K562 (cell line): ENCODE data around the gene SEMA6B. TPM values are rescaled to one million over a fixed set of nuclear protein-coding genes. Genes with fewer than 3 reads are reported as not detected.
A peak's percentile ranks its signal among the peaks of the same experiment; 100 is the strongest.

ENCODE experiments used
- BRF1 ChIP-seq: IDR thresholded peaks from 3 replicates; pipeline ENCODE4 v1.6.1; 2011; ENCODE audit warnings: borderline replicate concordance, mild to moderate bottlenecking; ENCODE audit not compliant: insufficient read length; ENCODE audit errors: extremely low read depth
- CBX8 ChIP-seq: fragments of 200-600 bp; sonication (generic); IDR thresholded peaks from 2 replicates; pipeline ENCODE4 v1.6.1; 2012; ENCODE audit warnings: borderline replicate concordance, mixed run types, low read depth, mild to moderate bottlenecking, moderate library complexity, mixed read lengths, low read length, control low read depth, inconsistent platforms; ENCODE audit not compliant: poor library complexity, severe bottlenecking; ENCODE audit errors: extremely low read depth
- CREB1 ChIP-seq, 2 experiments: sonication (generic) in 1 of 2; formaldehyde crosslinking in 1 of 2; IDR thresholded peaks; 2 replicates each; pipeline versions ENCODE4 v1.6.1 to v1.8.0; 2012 to 2022; ENCODE audit warnings: inconsistent platforms in 1 of 2, mild to moderate bottlenecking in 1 of 2, missing genetic modification reagents in 1 of 2, moderate library complexity in 1 of 2
- DNMT1 ChIP-seq: fragments of 450-650 bp; IDR thresholded peaks from 2 replicates; pipeline ENCODE4 v1.6.1; 2016; ENCODE audit warnings: antibody characterized with exemption, mild to moderate bottlenecking
- ESRRB ChIP-seq: fragments of 250-450 bp; sonication (Bioruptor Pico); IDR thresholded peaks from 2 replicates; pipeline ENCODE4 v1.5.0; 2020; ENCODE audit warnings: mild to moderate bottlenecking, moderate library complexity, borderline replicate concordance
- FOXA3 ChIP-seq, 2 experiments: fragments of 450-650 bp in 1 of 2; sonication (generic) in 1 of 2; formaldehyde crosslinking; IDR thresholded peaks in 1 of 2; conservative IDR thresholded peaks in 1 of 2; 2 replicates each; pipeline versions ENCODE4 v1.4.0 to v1.8.0; 2020 to 2022; ENCODE audit warnings: mild to moderate bottlenecking in 2 of 2, missing genetic modification reagents in 1 of 2
- FUS ChIP-seq: fragments of 200-400 bp; formaldehyde crosslinking; optimal IDR thresholded peaks from 2 replicates; pipeline ENCODE3; 2017; ENCODE audit warnings: low read depth, low read length
- HNRNPK ChIP-seq: fragments of 200-400 bp; formaldehyde crosslinking; IDR thresholded peaks from one replicate; pipeline ENCODE4 v1.6.1; 2018; ENCODE audit warnings: mild to moderate bottlenecking, low read depth, low read length; ENCODE audit not compliant: poor library complexity, severe bottlenecking
- L3MBTL2 ChIP-seq: fragments of 450-650 bp; IDR thresholded peaks from 2 replicates; pipeline ENCODE4 v1.6.1; 2016; ENCODE audit warnings: mild to moderate bottlenecking, moderate library complexity
- MAZ ChIP-seq, 2 experiments: fragments of 450-650 bp in 1 of 2; sonication (generic) in 1 of 2; formaldehyde crosslinking; IDR thresholded peaks in 1 of 2; conservative IDR thresholded peaks in 1 of 2; 2 replicates each; pipeline versions ENCODE4 v1.4.0 to v1.5.0; 2020; ENCODE audit warnings: mild to moderate bottlenecking in 1 of 2, missing genetic modification reagents in 1 of 2
- NFIC ChIP-seq: fragments of 450-650 bp; IDR thresholded peaks from 2 replicates; pipeline ENCODE4 v1.6.1; 2017; ENCODE audit warnings: mild to moderate bottlenecking, inconsistent platforms
- PML ChIP-seq: IDR thresholded peaks from 2 replicates; pipeline ENCODE4 v1.6.1; 2012; ENCODE audit warnings: low read length, inconsistent platforms
- RCOR1 ChIP-seq, 2 experiments: IDR thresholded peaks; 2 replicates each; pipeline ENCODE4 v1.6.1; 2012; ENCODE audit warnings: low read depth in 2 of 2, low read length in 2 of 2, borderline replicate concordance in 1 of 2, improper control_type of control experiment in 1 of 2
- RFX5 ChIP-seq: IDR thresholded peaks from 2 replicates; pipeline ENCODE4 v1.6.1; 2011; ENCODE audit warnings: low read depth, mild to moderate bottlenecking, improper control_type of control experiment, low read length
- SMAD4 ChIP-seq: fragments of 250-450 bp; sonication (Bioruptor Pico); conservative IDR thresholded peaks from 2 replicates; pipeline ENCODE4 v1.8.0; 2021; ENCODE audit warnings: inconsistent platforms, mild to moderate bottlenecking, moderate library complexity
- SMARCC2 ChIP-seq: fragments of 450-650 bp; IDR thresholded peaks from 2 replicates; pipeline ENCODE4 v1.6.1; 2017; ENCODE audit warnings: antibody characterized with exemption, moderate library complexity, mild to moderate bottlenecking, low read depth
- VEZF1 ChIP-seq: fragments of 200-800 bp; sonication (Bioruptor generic); IDR thresholded peaks from 2 replicates; pipeline ENCODE4 v1.6.1; 2017; ENCODE audit warnings: missing genetic modification characterization, missing compliant biosample characterization
- ZFP30 ChIP-seq: fragments of 250-450 bp; sonication (Bioruptor Pico); IDR thresholded peaks from 2 replicates; pipeline ENCODE4 v1.8.0; 2022; ENCODE audit warnings: moderate library complexity, mild to moderate bottlenecking, inconsistent platforms, borderline replicate concordance
- ZFX ChIP-seq: sonication (generic); formaldehyde crosslinking; IDR thresholded peaks from 2 replicates; pipeline ENCODE4 v1.8.0; 2022; ENCODE audit warnings: mild to moderate bottlenecking, missing genetic modification reagents, moderate library complexity
- ZNF121 ChIP-seq: sonication (generic); formaldehyde crosslinking; conservative IDR thresholded peaks from 2 replicates; pipeline ENCODE4 v1.8.0; 2022; ENCODE audit warnings: missing genetic modification reagents
- ZSCAN32 ChIP-seq: fragments of 450-650 bp; formaldehyde crosslinking; IDR thresholded peaks from 2 replicates; pipeline ENCODE4 v1.4.0; 2020; ENCODE audit warnings: mild to moderate bottlenecking, moderate library complexity
- polyA plus RNA-seq, 8 experiments: library from polyadenylated mRNA; depleted of rRNA in 4 of 8; stranded (reverse) in 5 of 8; unstranded in 3 of 8; fragments of >200 nt; fragmentation: Nextera tagmentation in 2 of 8; fragmentation: Illumina TruSeq in 1 of 8; extraction: Ambion mirVana in 2 of 8; extraction: Trizol in 1 of 8; gene quantifications; 2 replicates each; pipeline versions ENCODE4 v1.2.1 to v1.2.3, GENCODE V29; 2011 to 2014; ENCODE audit warnings: inconsistent platforms in 1 of 8, missing spikeins in 1 of 8
- total RNA-seq, 7 experiments: library from RNA; depleted of rRNA in 6 of 7; stranded (reverse); fragments of >200 nt in 6 of 7; fragmentation: Illumina TruSeq in 2 of 7; extraction: Trizol in 2 of 7; gene quantifications; 2 replicates each; pipeline versions ENCODE4 v1.2.1 to v1.2.3, GENCODE V29; 2011 to 2021; ENCODE audit warnings: low replicate concordance in 1 of 7
- TF ChIP-seq, protein P1 (sequence below): fragments of 150-350 bp; IDR thresholded peaks from 2 replicates; pipeline ENCODE4 v1.6.1; 2014; ENCODE audit warnings: low read depth, mild to moderate bottlenecking, low read length, borderline replicate concordance
- TF ChIP-seq, protein P2 (sequence below): fragments of 450-650 bp; formaldehyde crosslinking; IDR thresholded peaks from 2 replicates; pipeline ENCODE4 v1.4.0; 2022; ENCODE audit warnings: mild to moderate bottlenecking, moderate library complexity

The SEMA6B gene
- total and polyA plus RNA-seq, 9 of the 15 experiments (the other 6 are each of a cell fraction or from before 2014, with no cell fraction given) = 0.65 to 4.6 (median 2.5) TPM; not detected in 2

DNA sequence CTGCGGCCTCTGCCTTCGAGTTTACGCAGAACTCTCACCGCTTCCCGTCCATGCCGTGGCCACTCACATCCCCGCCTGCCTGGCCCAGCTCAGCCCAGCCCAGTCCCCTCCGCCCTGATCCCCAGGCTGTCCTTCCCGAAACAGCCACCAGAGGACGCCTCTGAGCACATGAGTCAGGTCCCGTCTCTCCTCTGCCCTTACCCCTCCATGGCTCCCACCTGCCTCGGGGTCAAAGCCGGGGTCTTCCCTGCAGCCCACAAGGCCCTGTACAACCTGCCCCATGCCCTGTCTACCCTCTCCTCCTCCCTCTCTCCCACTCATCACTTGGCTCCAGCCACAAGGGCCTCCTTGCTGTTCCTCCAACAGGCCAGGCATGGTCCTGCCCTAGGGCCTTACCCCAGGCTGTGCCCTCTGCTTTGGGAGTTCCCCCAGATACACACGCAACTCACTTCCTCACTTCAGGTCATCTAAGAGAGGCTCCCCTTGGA, 8.1 kb upstream of the SEMA6B start (continued):
- TF ChIP-seq, protein P1, sequence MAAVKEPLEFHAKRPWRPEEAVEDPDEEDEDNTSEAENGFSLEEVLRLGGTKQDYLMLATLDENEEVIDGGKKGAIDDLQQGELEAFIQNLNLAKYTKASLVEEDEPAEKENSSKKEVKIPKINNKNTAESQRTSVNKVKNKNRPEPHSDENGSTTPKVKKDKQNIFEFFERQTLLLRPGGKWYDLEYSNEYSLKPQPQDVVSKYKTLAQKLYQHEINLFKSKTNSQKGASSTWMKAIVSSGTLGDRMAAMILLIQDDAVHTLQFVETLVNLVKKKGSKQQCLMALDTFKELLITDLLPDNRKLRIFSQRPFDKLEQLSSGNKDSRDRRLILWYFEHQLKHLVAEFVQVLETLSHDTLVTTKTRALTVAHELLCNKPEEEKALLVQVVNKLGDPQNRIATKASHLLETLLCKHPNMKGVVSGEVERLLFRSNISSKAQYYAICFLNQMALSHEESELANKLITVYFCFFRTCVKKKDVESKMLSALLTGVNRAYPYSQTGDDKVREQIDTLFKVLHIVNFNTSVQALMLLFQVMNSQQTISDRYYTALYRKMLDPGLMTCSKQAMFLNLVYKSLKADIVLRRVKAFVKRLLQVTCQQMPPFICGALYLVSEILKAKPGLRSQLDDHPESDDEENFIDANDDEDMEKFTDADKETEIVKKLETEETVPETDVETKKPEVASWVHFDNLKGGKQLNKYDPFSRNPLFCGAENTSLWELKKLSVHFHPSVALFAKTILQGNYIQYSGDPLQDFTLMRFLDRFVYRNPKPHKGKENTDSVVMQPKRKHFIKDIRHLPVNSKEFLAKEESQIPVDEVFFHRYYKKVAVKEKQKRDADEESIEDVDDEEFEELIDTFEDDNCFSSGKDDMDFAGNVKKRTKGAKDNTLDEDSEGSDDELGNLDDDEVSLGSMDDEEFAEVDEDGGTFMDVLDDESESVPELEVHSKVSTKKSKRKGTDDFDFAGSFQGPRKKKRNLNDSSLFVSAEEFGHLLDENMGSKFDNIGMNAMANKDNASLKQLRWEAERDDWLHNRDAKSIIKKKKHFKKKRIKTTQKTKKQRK = no peak
- TF ChIP-seq L3MBTL2 (peak; percentile 54), CREB1 (IDR thresholded peaks at IDR 0.05) (0 out of 2 replicates have a peak, but pooled peaks have one; percentile 18), CREB1 (CRISPR knock-in tag; IDR thresholded peaks at IDR 0.05) (no peak), FOXA3 (CRISPR knock-in tag; conservative IDR thresholded peaks at IDR 0.05 in 1 of 2, IDR thresholded peaks at IDR 0.05 in 1 of 2) (no peak), BRF1 (no peak), HNRNPK (no peak), DNMT1 (no peak), MAZ (CRISPR knock-in tag; conservative IDR thresholded peaks at IDR 0.05 in 1 of 2, IDR thresholded peaks at IDR 0.05 in 1 of 2) (peak in 1 of 2 experiments; percentile 68; a peak in 1 of 4 replicates), RCOR1 (IDR thresholded peaks at IDR 0.05; ENCODE audit: borderline replicate concordance in 1 of 2, low read depth in 2 of 2, low read length in 2 of 2) (peak in 1 of 2 experiments; percentile 95; a peak in 2 of 4 replicates), ZSCAN32 (CRISPR knock-in tag) (no peak), ZNF121 (CRISPR knock-in tag) (no peak; the same call in 1 of the 2 replicates), ZFX (no peak), FUS (no peak), CBX8 (no peak), VEZF1 (CRISPR knock-in tag) (peak; percentile 49), NFIC (no peak), ZFP30 (CRISPR knock-in tag) (no peak), PML (no peak), SMAD4 (CRISPR knock-in tag) (no peak), SMARCC2 (no peak), RFX5 (no peak), ESRRB (no peak)
- TF ChIP-seq, protein P2, sequence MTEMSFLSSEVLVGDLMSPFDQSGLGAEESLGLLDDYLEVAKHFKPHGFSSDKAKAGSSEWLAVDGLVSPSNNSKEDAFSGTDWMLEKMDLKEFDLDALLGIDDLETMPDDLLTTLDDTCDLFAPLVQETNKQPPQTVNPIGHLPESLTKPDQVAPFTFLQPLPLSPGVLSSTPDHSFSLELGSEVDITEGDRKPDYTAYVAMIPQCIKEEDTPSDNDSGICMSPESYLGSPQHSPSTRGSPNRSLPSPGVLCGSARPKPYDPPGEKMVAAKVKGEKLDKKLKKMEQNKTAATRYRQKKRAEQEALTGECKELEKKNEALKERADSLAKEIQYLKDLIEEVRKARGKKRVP (CRISPR knock-in tag) = no peak
